Activated CD8-positive, alpha-beta memory T cell treated with anti-CD3 and anti-CD28 coated beads for 36 hours (primary cell): ENCODE measurements around the gene EHHADH. TPM values are rescaled to one million over a fixed set of nuclear protein-coding genes. Genes with fewer than 3 reads are reported as not detected.
"Not testable (repeated sequence)": the region's sequence is repeated elsewhere in the genome, so short reads cannot be mapped to it uniquely, and the experiment has no call there.

Experiments used
- CTCF ChIA-PET: fragments of 350-600 bp; sonication (Branson Sonifier 250); formaldehyde crosslinking; loops from one replicate; lab custom pipeline; 2021; ENCODE audit warnings: antibody characterized with exemption; lab: Charles Lee
- POLR2A ChIA-PET: fragments of 350-600 bp; sonication (Branson Sonifier 250); formaldehyde crosslinking; loops from one replicate; lab custom pipeline; 2021; ENCODE audit warnings: antibody characterized with exemption; lab: Charles Lee
- total RNA-seq, 2 experiments: library from RNA; stranded (reverse); gene quantifications; one replicate each; pipeline ENCODE4 v1.2.3, GENCODE V29; 2021

Gene EHHADH
- total RNA-seq, 2 experiments from 2014 or later = 3.4 to 3.8 TPM

DNA sequence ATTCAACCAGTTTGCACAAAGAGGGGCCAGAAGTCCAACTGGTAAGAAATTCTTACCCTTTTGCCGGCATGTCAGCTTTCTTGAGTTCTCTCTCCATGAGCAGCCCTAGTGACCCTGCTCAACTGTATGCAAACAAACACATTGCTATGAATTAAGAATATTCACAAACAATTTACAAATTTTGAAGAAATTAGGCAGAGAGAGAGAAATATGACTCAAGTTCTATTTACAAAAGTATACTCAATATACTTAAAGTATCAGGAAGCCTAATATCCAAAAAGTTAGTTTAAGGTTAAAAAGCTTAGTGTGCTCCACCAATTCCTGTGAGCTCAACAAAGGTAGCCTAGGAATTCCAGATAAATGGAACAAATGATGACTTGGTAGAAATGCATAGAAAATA, 3.5 kb upstream of the EHHADH start:
- POLR2A ChIA-PET = no interaction called here

DNA sequence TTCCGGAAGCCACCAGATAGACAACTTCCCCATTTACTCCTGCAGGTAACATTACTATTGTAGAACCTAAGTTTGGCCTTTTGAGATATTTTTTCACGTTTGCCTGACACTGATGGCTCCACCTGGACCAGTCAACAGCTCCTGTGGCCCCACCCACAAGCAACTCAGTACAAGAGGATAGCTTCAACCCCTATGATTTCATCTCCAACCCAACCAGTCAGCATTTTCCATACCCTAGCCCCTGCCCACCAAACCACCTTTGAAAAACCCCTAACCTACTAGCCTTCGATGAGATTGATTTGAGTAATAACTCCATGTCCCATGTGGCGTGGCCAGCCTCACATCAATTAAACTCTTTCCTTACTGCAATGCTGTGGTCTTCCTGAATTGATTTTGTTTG, 950 bp upstream of the EHHADH start:
- ChIA-PET CTCF (no interaction called here), POLR2A (no interaction called here)

More for the DNA sequence above, 3.5 kb upstream of the EHHADH start:
- CTCF ChIA-PET = no interaction called here

DNA sequence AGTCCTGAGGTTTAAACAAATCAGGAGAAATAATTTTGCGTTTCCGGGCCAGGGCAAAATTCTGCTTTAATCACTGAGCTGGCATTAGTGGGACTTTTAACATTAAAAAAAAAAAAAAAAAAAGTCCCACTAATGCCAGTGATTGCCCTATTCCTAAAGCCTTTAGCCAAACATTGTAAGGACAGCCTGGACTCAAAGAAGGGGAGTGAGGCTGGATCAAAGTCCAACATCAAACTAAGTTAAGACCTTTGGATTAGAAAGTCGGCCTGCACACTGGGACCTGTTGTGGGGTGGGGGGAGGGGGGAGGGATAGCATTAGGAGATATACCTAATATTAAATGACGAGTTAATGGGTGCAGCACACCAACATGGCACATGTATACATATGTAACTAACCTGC, 716 bp downstream of the EHHADH start:
- POLR2A ChIA-PET = not testable (repeated sequence)

DNA sequence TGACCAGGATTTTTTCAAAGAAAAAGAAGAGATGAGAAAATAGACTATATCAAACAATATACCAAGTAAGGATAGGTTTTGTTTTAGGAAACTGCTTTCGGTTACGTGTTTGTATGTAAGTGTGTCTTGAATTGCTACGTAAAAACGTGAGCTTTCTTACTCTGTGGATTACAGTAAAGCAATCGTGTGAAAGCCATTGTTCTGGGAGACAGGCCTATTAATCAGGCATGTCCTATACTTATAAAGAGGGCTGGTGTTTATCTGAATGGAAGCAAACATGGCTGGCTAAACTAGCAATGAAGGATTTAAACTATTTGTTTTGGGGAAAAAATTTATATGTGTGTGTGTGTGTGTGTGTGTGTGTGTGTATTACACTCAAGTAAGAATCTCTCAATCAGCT, 2.6 kb downstream of the EHHADH start:
- POLR2A ChIA-PET = no interaction called here
- CTCF ChIA-PET = no interaction called here

More for the DNA sequence above, 716 bp downstream of the EHHADH start:
- CTCF ChIA-PET = not testable (repeated sequence)

DNA sequence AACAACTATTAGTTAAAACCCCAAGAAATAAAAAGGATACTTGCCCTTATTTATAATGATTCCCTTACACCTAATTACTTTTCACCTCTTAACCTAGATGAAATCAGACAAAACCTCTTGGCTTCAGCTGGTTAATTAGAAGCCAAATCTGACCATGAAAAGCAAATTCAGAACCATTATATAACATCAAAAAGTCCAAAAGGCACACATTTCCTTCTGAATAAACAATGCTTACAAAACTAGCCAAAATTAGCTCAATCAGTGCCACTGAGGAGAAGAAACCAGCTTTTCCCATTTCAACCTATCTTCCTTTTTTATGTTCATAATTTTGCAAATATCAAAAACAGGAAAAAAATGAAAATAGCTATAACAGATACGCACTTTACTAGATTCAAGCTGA, 3.2 kb downstream of the EHHADH start:
- CTCF ChIA-PET = no interaction called here
- POLR2A ChIA-PET = no interaction called here

DNA sequence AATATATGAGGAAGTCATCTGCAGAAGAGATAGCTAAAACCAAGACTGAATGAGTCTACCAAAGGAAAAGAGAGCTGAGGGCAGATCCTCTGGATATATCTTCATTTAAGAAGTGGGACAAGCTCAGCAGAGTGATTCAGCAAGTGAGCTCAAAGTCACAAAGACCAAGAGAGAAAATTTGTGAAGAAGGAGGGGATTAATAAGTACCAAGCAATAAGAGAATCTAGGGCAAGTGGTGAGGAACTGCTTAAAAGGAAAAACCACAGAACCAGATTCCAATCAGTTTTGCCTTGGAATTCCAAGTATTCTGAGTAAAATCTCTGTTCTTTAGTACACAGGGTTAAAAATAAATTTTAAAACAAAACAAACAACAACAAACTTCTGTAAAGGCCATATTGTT, 3.6 kb downstream of the EHHADH start:
- POLR2A ChIA-PET = no interaction called here
- CTCF ChIA-PET = no interaction called here

DNA sequence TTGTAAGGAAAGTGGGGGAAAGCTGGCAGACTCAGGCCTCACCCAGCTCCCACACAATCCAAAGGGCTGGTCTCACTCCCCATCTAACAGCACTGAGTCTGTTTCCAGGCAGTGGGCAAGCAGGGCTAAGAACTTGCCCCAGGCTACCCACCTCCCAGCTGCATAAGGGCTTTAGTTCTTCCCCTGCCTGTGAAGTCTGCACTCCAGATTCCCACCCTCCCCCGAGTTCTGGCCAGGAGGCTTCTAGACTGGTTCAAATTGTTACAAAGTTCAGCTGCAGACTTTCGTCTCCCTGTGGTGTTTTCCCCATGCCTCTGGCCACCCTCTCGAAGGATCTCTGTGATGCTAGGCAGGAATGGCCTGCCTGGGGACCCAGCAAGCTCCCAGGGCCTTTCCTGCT, 11.2 kb downstream of the EHHADH start:
- POLR2A ChIA-PET = no interaction called here

DNA sequence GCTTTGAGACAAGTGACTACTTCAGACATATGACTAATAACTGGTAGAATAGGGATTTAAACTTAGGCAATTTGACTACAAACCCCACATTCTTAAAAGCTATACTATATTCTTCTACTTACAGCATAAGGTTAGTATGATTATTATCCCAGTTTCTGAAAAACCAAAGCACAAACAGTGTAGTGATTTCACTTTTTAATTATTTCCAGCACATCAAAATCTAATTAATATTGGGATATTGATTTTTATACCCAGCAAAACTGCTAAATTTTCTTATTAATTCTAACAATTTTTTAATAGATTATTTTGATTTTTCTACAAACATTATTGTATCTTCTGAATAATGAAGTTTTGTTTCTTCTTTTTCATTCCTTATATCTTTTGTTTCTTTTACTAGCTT, 16.9 kb downstream of the EHHADH start:
- CTCF ChIA-PET = no interaction called here
- POLR2A ChIA-PET = no interaction called here

More for the DNA sequence above, 11.2 kb downstream of the EHHADH start:
- CTCF ChIA-PET = no interaction called here

DNA sequence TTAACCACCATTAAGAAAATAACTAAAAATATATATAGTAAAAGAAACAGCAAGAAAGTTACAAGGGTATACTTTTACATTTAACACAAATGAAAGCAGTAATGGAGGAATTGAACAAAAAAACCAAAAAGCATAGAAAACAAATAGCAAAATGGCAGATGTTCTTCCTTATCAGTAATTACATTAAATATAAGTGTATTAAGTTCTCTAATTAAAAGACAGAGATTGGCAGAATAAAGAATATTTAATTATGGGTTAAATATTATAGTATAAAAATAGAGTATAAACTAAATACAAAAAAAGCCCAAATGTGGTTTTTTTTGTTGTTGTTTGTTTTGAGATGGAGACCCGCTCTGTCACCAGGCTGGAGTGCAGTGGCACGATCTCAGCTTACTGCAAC, 20.5 kb downstream of the EHHADH start:
- POLR2A ChIA-PET = no interaction called here
- CTCF ChIA-PET = no interaction called here

DNA sequence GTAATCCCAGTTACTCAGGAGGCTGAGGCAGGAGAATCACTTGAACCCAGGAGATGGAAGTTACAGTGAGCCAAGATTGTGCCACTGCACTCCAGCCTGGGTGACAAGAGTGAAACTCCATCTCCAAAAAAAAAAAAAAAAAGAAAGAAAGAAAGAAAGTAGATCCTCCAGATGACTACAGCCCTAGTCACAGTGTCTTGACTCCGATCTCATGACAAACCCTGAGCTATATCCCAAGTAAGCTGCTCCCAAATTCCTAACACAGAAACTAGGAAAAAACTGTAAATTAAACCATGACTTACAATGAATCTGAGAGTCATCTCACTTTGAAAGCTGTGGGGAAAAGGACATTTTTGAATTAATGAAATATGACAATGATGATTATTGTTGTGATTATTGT, 27.3 kb downstream of the EHHADH start:
- POLR2A ChIA-PET, CTCF ChIA-PET: not testable (repeated sequence)

DNA sequence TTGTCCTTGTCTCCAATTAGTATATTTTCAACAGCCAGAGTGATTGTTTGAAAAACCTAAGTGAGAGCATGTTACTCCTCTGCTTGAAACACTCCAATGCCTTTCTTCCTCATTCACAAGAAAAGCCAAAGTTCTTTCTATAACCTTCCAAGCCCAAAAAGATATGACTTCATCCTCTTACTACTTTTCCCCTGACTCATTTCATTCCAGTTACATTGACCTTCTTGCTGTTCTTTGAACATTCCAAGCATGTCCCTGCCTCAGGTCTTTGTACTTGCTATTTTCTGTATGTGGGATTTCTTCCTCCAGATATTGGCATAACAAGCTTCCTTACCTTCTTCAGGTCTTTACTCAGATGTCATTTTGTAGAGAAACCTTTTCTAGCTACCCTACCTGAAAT, 28.3 kb downstream of the EHHADH start:
- ChIA-PET POLR2A (no interaction called here), CTCF (interaction anchor here (0.6 kb wide), 1 partner anchor 19 kb away, joined by 3 read pairs; no protein-coding TSS in a partner anchor)

DNA sequence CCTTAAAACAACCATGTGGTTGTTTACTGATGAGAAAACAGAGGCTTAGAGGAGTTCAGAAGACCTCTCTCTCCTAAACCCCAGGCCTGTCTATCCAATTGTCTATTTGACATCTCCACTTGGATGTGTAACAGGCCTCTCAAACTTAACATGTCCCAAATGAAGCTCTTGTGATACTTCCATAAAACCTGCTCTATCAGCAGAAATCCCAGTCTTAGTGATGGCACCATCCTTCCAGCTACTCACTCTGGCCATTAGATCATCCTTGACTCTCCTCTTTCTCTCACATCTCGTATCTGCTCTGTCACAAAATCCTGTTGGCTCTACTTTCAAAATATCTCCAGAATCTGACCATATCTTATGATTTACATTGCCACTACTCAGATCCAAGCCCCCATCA, 28.8 kb downstream of the EHHADH start:
- CTCF ChIA-PET = interaction anchor here (0.6 kb wide), 1 partner anchor 18 kb away, joined by 3 read pairs; no protein-coding TSS in a partner anchor
- POLR2A ChIA-PET = interaction anchor here (0.6 to 0.7 kb wide), 2 partner anchors 386 to 1408 kb away, joined by 3 to 13 read pairs; no protein-coding TSS in a partner anchor

DNA sequence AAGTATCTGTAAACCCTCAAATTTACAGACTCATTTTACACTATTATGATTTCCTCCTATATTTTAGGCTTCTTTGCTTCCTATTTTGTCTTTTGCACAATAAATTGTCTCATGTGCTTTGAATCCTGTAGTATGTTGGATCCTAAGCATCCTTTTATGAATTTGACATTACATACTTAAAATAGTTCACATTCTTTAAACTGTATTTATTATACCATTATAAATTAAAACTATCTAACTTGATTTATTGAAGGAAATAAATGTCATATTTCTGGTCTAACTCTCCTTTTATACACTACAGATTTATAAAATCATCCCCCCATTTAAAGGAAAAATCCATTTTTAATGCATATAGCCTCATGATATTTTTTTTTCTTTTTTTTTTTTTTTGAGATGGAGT, 32.6 kb downstream of the EHHADH start:
- CTCF ChIA-PET = no interaction called here
- POLR2A ChIA-PET = no interaction called here

DNA sequence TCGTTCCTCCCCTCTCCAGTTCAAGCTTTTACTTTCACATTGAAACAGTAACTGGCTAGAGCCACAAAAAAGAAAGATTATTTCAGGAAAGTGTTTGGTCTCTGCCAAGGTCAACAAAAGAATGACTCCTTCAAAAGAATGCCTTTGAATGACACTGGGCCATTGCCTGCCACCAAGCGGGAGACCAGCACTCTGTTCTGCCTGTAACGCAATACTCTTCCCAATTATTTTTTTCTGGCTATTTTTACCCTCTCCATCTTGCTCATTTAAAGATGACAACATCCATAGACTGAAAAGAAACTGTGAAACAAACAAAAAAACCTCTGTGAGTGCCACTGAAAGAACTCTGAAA, 37.3 kb downstream of the EHHADH start:
- CTCF ChIA-PET = no interaction called here
- POLR2A ChIA-PET = no interaction called here

DNA sequence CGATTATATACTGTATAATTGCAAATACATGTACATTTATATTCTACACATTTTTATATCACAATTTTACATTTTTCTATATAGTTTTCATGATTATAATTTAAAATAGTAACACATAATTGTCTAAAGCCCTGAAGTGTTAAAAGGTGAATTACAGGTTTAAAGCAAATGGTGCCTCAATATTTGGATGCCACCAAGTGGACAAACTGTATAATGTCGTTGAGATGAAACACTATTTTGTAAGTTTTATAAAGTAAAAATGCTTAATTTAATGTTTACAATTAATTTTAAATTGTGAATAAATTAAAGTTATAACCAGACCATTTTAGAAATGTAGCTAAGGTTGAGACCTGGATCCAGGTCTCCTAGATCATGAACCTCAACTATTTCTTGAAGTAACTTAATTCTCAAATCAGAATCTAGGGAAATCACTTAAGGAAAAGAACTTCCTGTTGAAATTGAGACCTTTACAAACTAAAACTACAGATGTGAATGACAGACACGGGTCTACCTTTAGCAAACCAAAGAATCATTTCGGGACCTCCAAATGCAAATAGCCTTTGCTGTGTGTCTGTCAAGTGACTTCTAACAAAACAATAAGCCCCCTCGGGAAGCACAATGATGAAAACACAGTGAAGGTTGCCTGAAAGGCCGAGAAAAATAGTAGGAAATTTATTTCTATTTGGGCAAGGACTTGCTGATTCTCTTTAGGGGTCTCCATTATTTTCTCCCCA, 37.8 kb downstream of the EHHADH start:
- ChIA-PET CTCF (no interaction called here), POLR2A (no interaction called here)

DNA sequence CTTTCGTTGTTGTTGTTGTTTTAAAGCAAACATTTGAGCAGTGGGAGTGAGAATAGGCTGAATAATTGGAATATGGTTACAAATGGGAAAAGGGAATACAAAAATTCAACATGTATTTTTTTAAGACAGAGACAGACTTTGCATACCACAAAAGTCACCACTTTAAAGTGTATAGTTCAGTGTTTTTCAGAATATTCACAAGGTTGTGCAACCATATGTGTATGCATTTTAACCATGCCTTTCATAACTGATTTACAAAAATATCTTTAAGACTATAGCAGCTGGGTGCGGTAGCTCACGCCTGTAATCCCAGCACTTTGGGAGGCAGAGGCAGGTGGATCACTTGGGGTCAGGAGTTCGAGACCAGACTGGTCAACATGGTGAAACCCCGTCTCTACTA, 41.3 kb downstream of the EHHADH start:
- CTCF ChIA-PET = no interaction called here
- POLR2A ChIA-PET = no interaction called here

DNA sequence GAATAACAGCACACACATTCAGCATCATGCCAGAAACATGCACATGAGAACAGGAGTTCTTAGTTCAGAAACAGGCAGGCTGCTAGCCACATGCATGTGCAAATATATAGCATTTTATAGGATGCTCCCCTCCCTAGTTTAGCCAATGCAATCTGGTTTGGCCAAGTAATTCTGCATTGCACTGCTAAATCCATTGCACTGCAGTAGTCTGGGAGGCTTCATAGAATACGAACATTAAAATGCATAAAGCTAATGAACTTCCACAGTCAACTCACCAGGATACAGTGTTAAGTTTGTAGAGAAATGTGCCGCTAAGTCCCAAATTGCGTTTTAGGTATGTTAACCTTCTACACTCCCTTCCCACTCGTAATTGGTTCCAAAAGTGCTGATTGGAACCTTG, 41.8 kb downstream of the EHHADH start:
- ChIA-PET CTCF (no interaction called here), POLR2A (no interaction called here)

DNA sequence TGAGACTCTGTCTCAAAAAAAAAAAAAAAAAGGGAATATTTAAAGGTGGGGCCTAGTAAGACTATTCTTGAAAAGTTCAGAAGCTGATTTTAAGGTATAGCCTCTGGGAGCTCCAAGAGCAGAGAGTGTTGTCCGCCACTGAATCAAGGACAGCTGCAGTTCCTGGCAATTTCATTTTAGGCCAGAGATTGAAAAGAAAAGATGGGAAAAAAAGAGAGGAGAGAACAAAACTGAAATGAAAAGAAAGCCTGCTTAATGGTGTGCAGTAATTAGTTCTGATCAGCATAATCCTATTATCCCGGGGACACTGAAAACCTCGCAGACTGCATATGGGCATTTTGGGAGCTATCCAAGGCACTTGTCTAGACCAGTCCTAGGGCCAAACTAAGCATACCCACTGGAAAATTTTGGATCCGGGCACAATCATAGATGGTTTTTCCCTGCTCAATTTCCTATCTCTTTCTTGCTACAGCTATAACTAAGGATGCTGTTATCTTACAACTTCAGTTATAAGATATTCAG, 43.2 kb downstream of the EHHADH start:
- CTCF ChIA-PET = no interaction called here
- POLR2A ChIA-PET = no interaction called here

DNA sequence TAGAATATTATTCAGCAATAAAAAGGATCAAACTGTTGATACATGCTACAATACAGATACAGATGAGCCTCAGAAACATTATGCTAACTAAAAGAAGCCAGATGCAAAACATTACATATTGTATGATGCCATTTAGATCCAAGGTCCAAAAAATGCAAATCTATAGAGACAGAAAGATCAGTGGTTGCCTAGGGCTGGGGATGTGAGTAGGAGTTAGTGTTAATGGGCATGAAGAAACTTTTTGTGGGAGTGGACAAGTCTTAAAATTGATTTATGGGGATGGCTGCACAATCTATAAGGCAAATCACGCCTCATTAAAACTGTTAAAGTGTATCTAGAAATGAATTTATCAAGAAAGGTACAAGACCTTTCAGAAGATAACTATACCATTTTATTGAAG, 45.0 kb downstream of the EHHADH start:
- ChIA-PET POLR2A (no interaction called here), CTCF (no interaction called here)

DNA sequence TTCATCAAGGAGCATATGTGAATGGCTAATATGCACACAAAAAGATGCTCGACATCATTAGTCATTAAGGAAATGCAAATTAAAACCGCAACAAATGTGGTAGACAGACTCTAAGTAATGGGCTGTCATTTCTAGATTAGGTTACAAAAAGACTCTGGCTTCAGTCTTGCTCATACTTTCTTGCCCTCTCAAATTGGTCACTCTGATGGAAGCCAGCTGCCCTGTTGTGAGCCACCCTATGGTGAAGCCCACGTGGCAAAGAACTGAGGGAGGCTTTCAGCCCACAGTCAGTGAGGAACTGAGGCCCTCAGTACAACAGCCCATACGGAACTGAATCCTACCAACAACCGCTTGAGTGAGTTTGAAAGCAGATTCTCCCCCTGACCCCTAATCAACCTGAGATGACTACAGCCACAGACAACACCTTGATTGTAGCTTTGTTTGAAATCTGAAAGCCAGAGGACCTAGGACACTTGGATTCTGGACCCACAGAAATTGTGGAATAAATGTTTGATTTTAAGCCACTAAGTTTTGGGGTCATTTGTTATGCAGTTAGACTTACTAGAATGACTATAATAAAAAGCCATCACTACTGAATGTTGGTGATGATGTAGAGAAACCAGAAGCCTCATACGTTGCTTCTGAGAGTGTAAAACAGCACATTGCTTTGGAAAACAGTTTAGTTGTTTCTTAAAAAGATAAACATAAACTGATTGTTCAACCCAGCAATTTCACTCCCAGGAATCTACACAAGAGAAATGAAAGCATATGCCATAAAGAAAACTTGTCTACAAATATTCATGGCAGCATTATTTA, 45.7 kb downstream of the EHHADH start:
- ChIA-PET POLR2A (no interaction called here), CTCF (interaction anchor here (1.4 kb wide), 1 partner anchor 101 kb away, joined by 5 read pairs; no protein-coding TSS in a partner anchor)
